ENCODE results near the gene EEF2. TPM values are rescaled to one million over a fixed set of nuclear protein-coding genes. Genes with fewer than 3 reads are reported as not detected.

EEF2 gene
- total RNA-seq, 1 experiment from 2014 or later: 3,615 TPM

DNA sequence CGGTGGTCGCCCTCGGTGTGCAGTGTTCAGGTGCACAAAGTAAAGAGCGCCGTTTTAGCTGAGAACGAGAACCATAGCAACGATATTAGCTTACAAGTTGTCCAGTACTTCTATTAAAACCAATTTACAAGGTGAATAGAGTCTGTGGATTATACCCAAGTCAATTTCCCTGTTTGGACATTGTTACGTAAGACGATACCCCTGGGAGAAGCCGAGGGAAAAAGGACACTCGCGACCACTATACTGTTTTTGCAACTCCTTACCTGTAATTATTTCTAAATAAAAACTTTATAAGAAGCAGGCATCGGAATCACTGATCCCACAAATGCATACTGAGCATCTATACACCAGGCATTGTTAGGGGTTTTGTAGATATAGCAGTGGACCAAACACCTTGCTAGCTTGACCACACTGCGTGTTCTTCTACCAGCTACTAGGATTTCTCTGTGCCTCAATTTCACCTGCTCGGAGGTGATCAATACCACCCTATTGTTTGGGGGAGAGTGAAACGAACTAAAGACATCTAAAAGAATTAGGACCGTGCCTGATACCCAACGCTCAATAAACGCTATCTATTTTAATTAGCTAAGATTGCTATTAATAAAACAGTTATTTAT lies 488 bp upstream of the EEF2 start:
- Mint-ChIP-seq H3K36me3 (ENCODE audit: insufficient read depth in 1 of 3, low read depth in 3 of 3) (peaks cover 39 to 47% (median 44%) of the 10 kb centered on the region in 3 experiments), H3K4me1 (peaks cover 35 to 44% of the 10 kb centered on the region in 2 experiments), H3K27me3 (ENCODE audit: low read depth) (peaks cover 9% of the 10 kb centered on the region), H3K4me3 (peak overlapping the region; percentile 97 to 99), H3K9me3 (peaks cover 0 to 2% of the 10 kb centered on the region in 2 experiments; a peak in 3 of 5 replicates), H3K27ac (peak overlapping the region in 2 of 3 experiments; percentile 98 to 99; a peak in 1 of 7 replicates)
- Histone ChIP-seq H3K9me3 (ENCODE audit: control insufficient read depth, low read depth, low read length) (no peaks in the 10 kb centered on the region), H2AFZ (ENCODE audit: low read length) (no peak overlapping the region), H3T11ph (ENCODE audit: low read length) (no peak overlapping the region), H4K91ac (ENCODE audit: insufficient read length, low read depth, low read length) (no peak overlapping the region), H3K23me2 (ENCODE audit: insufficient read length, low read depth, low read length, poor library complexity, severe bottlenecking) (peaks cover 25% of the 10 kb centered on the region), H3K23ac (ENCODE audit: insufficient read length, low read depth, low read length) (no peak overlapping the region), H4K5ac (ENCODE audit: insufficient read length, low read depth, low read length) (no peak overlapping the region), H3K4ac (ENCODE audit: low read depth, low read length) (no peak overlapping the region), H3K4me2 (ENCODE audit: insufficient read depth, insufficient read length, low read length) (peak overlapping the region; percentile 85), H4K8ac (replicated peaks; ENCODE audit: insufficient read length, low read depth, low read length) (no peak overlapping the region), H3K14ac (ENCODE audit: insufficient read depth, low read length) (no peak overlapping the region), H2BK120ac (ENCODE audit: low read depth, low read length, poor library complexity, severe bottlenecking) (no peak overlapping the region), H3K27me3 (ENCODE audit: insufficient read depth, low read length) (no peaks in the 10 kb centered on the region), H2BK20ac (ENCODE audit: low read depth, low read length, poor library complexity, severe bottlenecking) (no peak overlapping the region), H2BK5ac (ENCODE audit: insufficient read length, low read length) (no peak overlapping the region), H2AK5ac (ENCODE audit: insufficient read length, low read length) (no peak overlapping the region), H3K79me1 (ENCODE audit: insufficient read depth, low read depth, low read length, poor library complexity, severe bottlenecking) (peaks cover 12% of the 10 kb centered on the region), H3K79me2 (ENCODE audit: insufficient read depth, low read length) (peaks cover 26% of the 10 kb centered on the region), H2BK12ac (ENCODE audit: insufficient read length, low read depth, low read length) (no peak overlapping the region), H3K18ac (ENCODE audit: insufficient read length, low read depth, low read length) (no peak overlapping the region), H3K27ac (ENCODE audit: insufficient read length, low read depth, low read length) (no peak overlapping the region), H2BK15ac (ENCODE audit: low read depth, low read length) (no peak overlapping the region), H4K20me1 (ENCODE audit: control insufficient read depth, insufficient read depth, insufficient read length) (peaks cover 4% of the 10 kb centered on the region), H3K9ac (ENCODE audit: extremely low read depth, insufficient read length, low read length) (no peak overlapping the region), H3K56ac (ENCODE audit: insufficient read length, low read depth, low read length) (no peak overlapping the region), H3K4me1 (ENCODE audit: insufficient read depth, low read length) (no peaks in the 10 kb centered on the region)
- no peak for DNase-seq
- WGBS (ENCODE audit: extremely low coverage, insufficient read length, low lambda C conversion rate): no CpG with 5 or more reads among the region's 19 CpGs
- TF ChIP-seq, protein P1, sequence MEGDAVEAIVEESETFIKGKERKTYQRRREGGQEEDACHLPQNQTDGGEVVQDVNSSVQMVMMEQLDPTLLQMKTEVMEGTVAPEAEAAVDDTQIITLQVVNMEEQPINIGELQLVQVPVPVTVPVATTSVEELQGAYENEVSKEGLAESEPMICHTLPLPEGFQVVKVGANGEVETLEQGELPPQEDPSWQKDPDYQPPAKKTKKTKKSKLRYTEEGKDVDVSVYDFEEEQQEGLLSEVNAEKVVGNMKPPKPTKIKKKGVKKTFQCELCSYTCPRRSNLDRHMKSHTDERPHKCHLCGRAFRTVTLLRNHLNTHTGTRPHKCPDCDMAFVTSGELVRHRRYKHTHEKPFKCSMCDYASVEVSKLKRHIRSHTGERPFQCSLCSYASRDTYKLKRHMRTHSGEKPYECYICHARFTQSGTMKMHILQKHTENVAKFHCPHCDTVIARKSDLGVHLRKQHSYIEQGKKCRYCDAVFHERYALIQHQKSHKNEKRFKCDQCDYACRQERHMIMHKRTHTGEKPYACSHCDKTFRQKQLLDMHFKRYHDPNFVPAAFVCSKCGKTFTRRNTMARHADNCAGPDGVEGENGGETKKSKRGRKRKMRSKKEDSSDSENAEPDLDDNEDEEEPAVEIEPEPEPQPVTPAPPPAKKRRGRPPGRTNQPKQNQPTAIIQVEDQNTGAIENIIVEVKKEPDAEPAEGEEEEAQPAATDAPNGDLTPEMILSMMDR (conservative IDR thresholded peaks at IDR 0.05): no peak

All from H9 (cell line).